Measurements from ENCODE around the gene PKLR. TPM values are rescaled to one million over a fixed set of nuclear protein-coding genes. Genes with fewer than 3 reads are reported as not detected.
A peak's percentile ranks its signal among the peaks of the same experiment; 100 is the strongest.

PKLR gene
- total RNA-seq, 1 experiment from 2014 or later = 0.17 TPM

DNA sequence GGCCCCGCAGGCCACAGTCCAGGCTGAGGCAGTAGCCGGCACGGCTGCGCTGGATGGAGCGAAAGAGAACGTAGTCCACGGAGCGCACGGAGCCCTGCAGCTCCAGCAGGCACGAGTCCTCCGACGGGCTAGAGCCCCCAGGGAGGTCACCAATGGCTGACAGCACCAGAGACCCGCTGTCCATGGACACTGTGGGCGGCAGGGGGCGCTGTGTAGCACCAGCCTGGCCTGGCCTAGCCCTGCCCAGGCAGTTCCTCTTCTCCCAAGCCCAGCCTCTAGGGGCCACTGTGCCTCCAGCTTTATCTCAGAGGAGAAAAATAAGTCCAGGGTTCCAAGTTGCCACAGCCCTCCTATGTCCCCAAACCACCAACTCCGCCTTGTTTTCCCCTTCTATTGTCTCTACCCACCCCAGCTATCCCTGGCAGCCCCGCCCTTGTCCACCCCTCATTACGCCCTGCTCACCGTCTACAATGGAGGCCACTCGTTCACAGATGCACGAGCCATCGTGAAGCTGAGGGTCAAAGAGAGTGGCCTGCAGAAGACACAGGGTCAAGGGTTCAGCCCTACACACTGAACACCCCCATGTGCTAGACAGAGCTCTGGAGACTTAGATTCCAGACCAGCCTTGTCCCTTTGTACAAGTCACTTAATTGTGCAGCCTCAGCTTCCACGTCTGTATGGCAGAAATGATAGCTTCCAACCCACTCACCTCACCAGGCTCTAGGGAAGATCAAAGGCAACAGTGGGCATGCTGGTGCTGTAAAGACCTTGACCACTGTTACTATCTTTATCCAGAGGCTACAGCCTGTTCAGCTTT is 50.4 kb downstream of the PKLR start (continued):
- no peak for TF ChIP-seq SIN3A (IDR thresholded peaks at IDR 0.05; ENCODE audit: low read depth)
- no peak for TF ChIP-seq SRF (IDR thresholded peaks at IDR 0.05; ENCODE audit: low read depth)
- TF ChIP-seq POLR2AphosphoS5 (IDR thresholded peaks at IDR 0.05; ENCODE audit: low read depth, low read length) = peak; percentile 33; the same call in 1 of the 2 replicates

DNA sequence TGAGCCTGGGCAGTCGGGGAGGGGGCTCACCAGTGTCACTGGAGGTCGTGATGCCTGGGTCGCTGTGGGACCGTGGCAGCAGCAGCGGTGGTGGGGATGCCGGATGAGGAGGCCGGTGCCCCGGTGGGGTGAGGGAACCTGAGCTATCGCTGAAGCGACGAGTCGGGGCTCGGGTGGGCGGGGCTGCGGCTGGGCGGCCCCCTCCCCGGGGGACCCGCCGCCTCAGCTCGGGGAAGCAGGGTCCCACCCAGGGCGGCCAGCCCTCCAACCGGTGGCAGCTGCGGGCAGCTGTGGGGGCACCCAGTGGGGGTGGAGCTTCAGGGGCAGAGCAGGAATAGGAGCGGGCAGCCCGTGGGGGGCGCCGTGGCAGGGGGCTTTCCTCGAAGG is 51.0 kb downstream of the PKLR start:
- Histone ChIP-seq H3K9ac (ENCODE audit: low read length) (no peak overlapping the region), H3K4me3 (replicated peaks in 1 of 2; ENCODE audit: low read depth in 1 of 2, low read length in 2 of 2) (no peak overlapping the region), H2AFZ (ENCODE audit: low read depth, low read length, poor library complexity, severe bottlenecking) (no peak overlapping the region), H3K27me3 (ENCODE audit: insufficient read depth, low read length) (no peaks in the 10 kb centered on the region), H3K9me3 (ENCODE audit: control insufficient read depth in 1 of 2, insufficient read depth in 1 of 2, low read depth in 1 of 2, low read length in 2 of 2) (no peaks in the 10 kb centered on the region), H3K9me2 (ENCODE audit: insufficient read depth) (no peaks in the 10 kb centered on the region), H4K20me1 (ENCODE audit: insufficient read depth) (no peaks in the 10 kb centered on the region), H3K27ac (ENCODE audit: low read depth, low read length) (no peak overlapping the region), H3K4me1 (ENCODE audit: control insufficient read depth in 1 of 2, insufficient read depth in 2 of 2, low read length in 2 of 2) (peaks cover 14 to 31% of the 10 kb centered on the region in 2 experiments), H3K36me3 (ENCODE audit: control insufficient read depth in 1 of 2, insufficient read depth in 2 of 2, low read length in 2 of 2) (peaks cover 0 to 2% of the 10 kb centered on the region in 2 experiments; a peak in 3 of 4 replicates), H3K4me2 (ENCODE audit: low read length) (no peak overlapping the region), H3K79me2 (ENCODE audit: insufficient read depth, low read length) (peaks cover 11% of the 10 kb centered on the region; the same call in 1 of the 2 replicates)
- ATAC-seq (peak; percentile 8), DNase-seq (ENCODE audit: low read depth, low spot score) (no peak)
- ChIA-PET POLR2A (interaction anchor here (1.2 kb wide), 1 partner anchor 12 kb away, joined by 3 read pairs; the partner anchor contains the start of gene SCAMP3), RAD21 (ENCODE audit: low non-redundant PET in 1 of 2, low total read pairs in 2 of 2, uncharacterized antibody in 2 of 2, unreplicated experiment in 2 of 2) (interaction anchor here in 1 of 2 experiments (1.2 to 2.0 kb wide), 2 partner anchors 12 to 74 kb away, joined by 3 to 9 read pairs; partner anchors contain the start of gene SCAMP3), CTCF (interaction anchor here (1.0 to 4.1 kb wide), 21 partner anchors 9 to 401 kb away, joined by 3 to 44 read pairs (median 6); partner anchors contain the start of genes CLK2, FDPS, MTX1 and SCAMP3)
- no TSS peak for BruUV-seq (replicated peaks)
- intact Hi-C loops (cut with micrococcal nuclease) = loop anchor here (1.0 to 5.0 kb wide), 4 partner anchors 57 to 342 kb away; partner anchors contain the start of gene FDPS
- no peak for TF ChIP-seq ELF1 (IDR thresholded peaks at IDR 0.05; ENCODE audit: borderline replicate concordance, low read depth)
- TF ChIP-seq FOSL1 (IDR thresholded peaks at IDR 0.05; ENCODE audit: low read depth) = no peak
- TF ChIP-seq, protein P1, sequence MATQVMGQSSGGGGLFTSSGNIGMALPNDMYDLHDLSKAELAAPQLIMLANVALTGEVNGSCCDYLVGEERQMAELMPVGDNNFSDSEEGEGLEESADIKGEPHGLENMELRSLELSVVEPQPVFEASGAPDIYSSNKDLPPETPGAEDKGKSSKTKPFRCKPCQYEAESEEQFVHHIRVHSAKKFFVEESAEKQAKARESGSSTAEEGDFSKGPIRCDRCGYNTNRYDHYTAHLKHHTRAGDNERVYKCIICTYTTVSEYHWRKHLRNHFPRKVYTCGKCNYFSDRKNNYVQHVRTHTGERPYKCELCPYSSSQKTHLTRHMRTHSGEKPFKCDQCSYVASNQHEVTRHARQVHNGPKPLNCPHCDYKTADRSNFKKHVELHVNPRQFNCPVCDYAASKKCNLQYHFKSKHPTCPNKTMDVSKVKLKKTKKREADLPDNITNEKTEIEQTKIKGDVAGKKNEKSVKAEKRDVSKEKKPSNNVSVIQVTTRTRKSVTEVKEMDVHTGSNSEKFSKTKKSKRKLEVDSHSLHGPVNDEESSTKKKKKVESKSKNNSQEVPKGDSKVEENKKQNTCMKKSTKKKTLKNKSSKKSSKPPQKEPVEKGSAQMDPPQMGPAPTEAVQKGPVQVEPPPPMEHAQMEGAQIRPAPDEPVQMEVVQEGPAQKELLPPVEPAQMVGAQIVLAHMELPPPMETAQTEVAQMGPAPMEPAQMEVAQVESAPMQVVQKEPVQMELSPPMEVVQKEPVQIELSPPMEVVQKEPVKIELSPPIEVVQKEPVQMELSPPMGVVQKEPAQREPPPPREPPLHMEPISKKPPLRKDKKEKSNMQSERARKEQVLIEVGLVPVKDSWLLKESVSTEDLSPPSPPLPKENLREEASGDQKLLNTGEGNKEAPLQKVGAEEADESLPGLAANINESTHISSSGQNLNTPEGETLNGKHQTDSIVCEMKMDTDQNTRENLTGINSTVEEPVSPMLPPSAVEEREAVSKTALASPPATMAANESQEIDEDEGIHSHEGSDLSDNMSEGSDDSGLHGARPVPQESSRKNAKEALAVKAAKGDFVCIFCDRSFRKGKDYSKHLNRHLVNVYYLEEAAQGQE (IDR thresholded peaks at IDR 0.05; ENCODE audit: low read depth) = no peak
- no peak for TF ChIP-seq TCF7L2 (IDR thresholded peaks at IDR 0.05; ENCODE audit: borderline replicate concordance, extremely low read depth, insufficient read depth, insufficient read length)
- no peak for TF ChIP-seq CBX3 (IDR thresholded peaks at IDR 0.05; ENCODE audit: low read depth)
- no peak for TF ChIP-seq ZFX (IDR thresholded peaks at IDR 0.05)
- TF ChIP-seq CEBPB (IDR thresholded peaks at IDR 0.05; ENCODE audit: low read depth) = no peak
- TF ChIP-seq JUND (IDR thresholded peaks at IDR 0.05) = no peak
- TF ChIP-seq SRF (IDR thresholded peaks at IDR 0.05; ENCODE audit: low read depth) = no peak
- TF ChIP-seq EZH2 (IDR thresholded peaks at IDR 0.05) = no peak
- no peak for TF ChIP-seq POLR2A (IDR thresholded peaks at IDR 0.05; ENCODE audit: borderline replicate concordance, extremely low read depth, insufficient read depth, insufficient read length)
- TF ChIP-seq EGR1 (IDR thresholded peaks at IDR 0.05; ENCODE audit: low read depth) = no peak
- TF ChIP-seq ZNF274 (IDR thresholded peaks at IDR 0.05; ENCODE audit: low read depth, low read length) = no peak
- TF ChIP-seq, protein P2, sequence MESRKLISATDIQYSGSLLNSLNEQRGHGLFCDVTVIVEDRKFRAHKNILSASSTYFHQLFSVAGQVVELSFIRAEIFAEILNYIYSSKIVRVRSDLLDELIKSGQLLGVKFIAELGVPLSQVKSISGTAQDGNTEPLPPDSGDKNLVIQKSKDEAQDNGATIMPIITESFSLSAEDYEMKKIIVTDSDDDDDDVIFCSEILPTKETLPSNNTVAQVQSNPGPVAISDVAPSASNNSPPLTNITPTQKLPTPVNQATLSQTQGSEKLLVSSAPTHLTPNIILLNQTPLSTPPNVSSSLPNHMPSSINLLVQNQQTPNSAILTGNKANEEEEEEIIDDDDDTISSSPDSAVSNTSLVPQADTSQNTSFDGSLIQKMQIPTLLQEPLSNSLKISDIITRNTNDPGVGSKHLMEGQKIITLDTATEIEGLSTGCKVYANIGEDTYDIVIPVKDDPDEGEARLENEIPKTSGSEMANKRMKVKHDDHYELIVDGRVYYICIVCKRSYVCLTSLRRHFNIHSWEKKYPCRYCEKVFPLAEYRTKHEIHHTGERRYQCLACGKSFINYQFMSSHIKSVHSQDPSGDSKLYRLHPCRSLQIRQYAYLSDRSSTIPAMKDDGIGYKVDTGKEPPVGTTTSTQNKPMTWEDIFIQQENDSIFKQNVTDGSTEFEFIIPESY (IDR thresholded peaks at IDR 0.05; ENCODE audit: extremely low read depth, insufficient replicate concordance, low read length) = no peak
- TF ChIP-seq, protein P3, sequence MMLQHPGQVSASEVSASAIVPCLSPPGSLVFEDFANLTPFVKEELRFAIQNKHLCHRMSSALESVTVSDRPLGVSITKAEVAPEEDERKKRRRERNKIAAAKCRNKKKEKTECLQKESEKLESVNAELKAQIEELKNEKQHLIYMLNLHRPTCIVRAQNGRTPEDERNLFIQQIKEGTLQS (IDR thresholded peaks at IDR 0.05) = no peak
